Liver (tissue), 3 donors: ENCODE results near the gene NCAPH2.

Experiments
- ATF3 ChIP-seq: IDR thresholded peaks from 2 replicates; pipeline ENCODE4 v1.6.1; 2016; ENCODE audit warnings: antibody characterized with exemption
- CTCF ChIP-seq: fragments of 150-350 bp; IDR thresholded peaks from 2 replicates; pipeline ENCODE4 v1.5.1; 2017; ENCODE audit warnings: improper control_type of control experiment, low read depth, low read length; ENCODE audit not compliant: missing input control
- FOXA1 ChIP-seq: IDR thresholded peaks from 2 replicates; pipeline ENCODE4 v1.6.1; 2016; ENCODE audit warnings: antibody characterized with exemption
- RAD21 ChIP-seq, 2 donors: IDR thresholded peaks; 2 replicates each; pipeline ENCODE4 v1.6.1; 2016; ENCODE audit warnings: antibody characterized with exemption in 2 of 2, mild to moderate bottlenecking in 2 of 2
- REST ChIP-seq: IDR thresholded peaks from 2 replicates; pipeline ENCODE4 v1.6.1; 2016; ENCODE audit warnings: antibody characterized with exemption, mild to moderate bottlenecking
- RXRA ChIP-seq, 2 donors: IDR thresholded peaks; 2 replicates each; pipeline ENCODE4 v1.6.1; 2017 to 2018; ENCODE audit warnings: antibody characterized with exemption in 2 of 2, mild to moderate bottlenecking in 1 of 2
- SP1 ChIP-seq: IDR thresholded peaks from 2 replicates; pipeline ENCODE4 v1.6.1; 2018; ENCODE audit warnings: antibody characterized with exemption, mild to moderate bottlenecking
- TAF1 ChIP-seq: conservative IDR thresholded peaks from 2 replicates; pipeline ENCODE4 v1.6.1; 2016; ENCODE audit warnings: antibody characterized with exemption, mild to moderate bottlenecking
- YY1 ChIP-seq: IDR thresholded peaks from 2 replicates; pipeline ENCODE4 v1.6.1; 2016; ENCODE audit warnings: antibody characterized with exemption, mild to moderate bottlenecking
- ZBTB33 ChIP-seq: IDR thresholded peaks from 2 replicates; pipeline ENCODE4 v1.6.1; 2016; ENCODE audit warnings: antibody characterized with exemption
- TF ChIP-seq, protein P1 (sequence below): IDR thresholded peaks from 2 replicates; pipeline ENCODE4 v1.6.1; 2016; ENCODE audit warnings: antibody characterized with exemption
- donor health status: healthy.
- donor health status: healthy.

GRCh38 chr22:50485221-50486131 is 22.5 kb upstream of the NCAPH2 start:
- TF ChIP-seq YY1 (no peak), ATF3 (no peak), CTCF (no peak), TAF1 (no peak), ZBTB33 (no peak), REST (no peak), RXRA (IDR thresholded peaks at IDR 0.05) (peak in 1 of 2 donors; percentile 19), SP1 (no peak), RAD21 (IDR thresholded peaks at IDR 0.05) (no peak), FOXA1 (no peak)
- TF ChIP-seq, protein P1, sequence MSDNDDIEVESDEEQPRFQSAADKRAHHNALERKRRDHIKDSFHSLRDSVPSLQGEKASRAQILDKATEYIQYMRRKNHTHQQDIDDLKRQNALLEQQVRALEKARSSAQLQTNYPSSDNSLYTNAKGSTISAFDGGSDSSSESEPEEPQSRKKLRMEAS, result no peak
